H1 (cell line): Measurements from ENCODE around the gene HOATZ. TPM values are rescaled to one million over a fixed set of nuclear protein-coding genes. Genes with fewer than 3 reads are reported as not detected.

Experiments used
- CTCF ChIA-PET: fragments of 300-600 bp; sonication (Branson Sonifier 250); formaldehyde crosslinking; loops from one replicate; lab custom pipeline; 2021; ENCODE audit not compliant: partially characterized antibody; lab: Charles Lee
- POLR2A ChIA-PET: fragments of 300-600 bp; sonication (Branson Sonifier 250); formaldehyde crosslinking; loops from one replicate; lab custom pipeline; 2021; ENCODE audit warnings: inconsistent platforms; ENCODE audit not compliant: partially characterized antibody; lab: Charles Lee
- DNase-seq, 2 experiments: peaks; one replicate each; pipeline versions ENCODE4 v3.0.0 to v3.0.0-alpha.2; 2010 to 2022; ENCODE audit warnings: low spot score in 2 of 2, low read depth in 1 of 2, mixed read lengths in 1 of 2
- FAIRE-seq: peaks from 2 replicates; lab custom pipeline; 2011; peaks lifted over from hg19 to GRCh38; lab: Jason Lieb, UNC
- H2AFZ ChIP-seq: 2 replicates; pipeline ENCODE4 v1.8.1; 2012; ENCODE audit warnings: low read length, inconsistent platforms
- H2AK5ac ChIP-seq: 2 replicates; pipeline ENCODE4 v1.6.1; 2013; ENCODE audit warnings: low read depth, low read length
- H2BK120ac ChIP-seq: replicated peaks from 2 replicates; pipeline ENCODE3; 2013; ENCODE audit warnings: low read depth, low read length, inconsistent platforms
- H2BK12ac ChIP-seq: 2 replicates; pipeline ENCODE4 v1.6.1; 2013; ENCODE audit warnings: low read depth, low read length
- H2BK15ac ChIP-seq: 2 replicates; pipeline ENCODE4 v1.6.1; 2013; ENCODE audit warnings: low read length
- H2BK20ac ChIP-seq: 2 replicates; pipeline ENCODE4 v1.6.1; 2013; ENCODE audit warnings: low read length
- H2BK5ac ChIP-seq: 2 replicates; pipeline ENCODE4 v1.6.1; 2013; ENCODE audit warnings: low read depth, low read length
- H3K14ac ChIP-seq: 2 replicates; pipeline ENCODE4 v1.6.1; 2013; ENCODE audit warnings: inconsistent platforms; ENCODE audit not compliant: insufficient read length
- H3K18ac ChIP-seq: 2 replicates; pipeline ENCODE4 v1.6.1; 2013; ENCODE audit warnings: low read length; ENCODE audit errors: extremely low read depth
- H3K23ac ChIP-seq: 2 replicates; pipeline ENCODE4 v1.6.1; 2013; ENCODE audit warnings: inconsistent platforms; ENCODE audit not compliant: insufficient read length
- H3K23me2 ChIP-seq: 2 replicates; pipeline ENCODE4 v1.6.1; 2013; ENCODE audit warnings: low read depth, low read length
- H3K27ac ChIP-seq: 2 replicates; pipeline ENCODE4 v1.6.1; 2011; ENCODE audit warnings: low read depth, low read length, inconsistent platforms
- H3K27me3 ChIP-seq, 4 experiments: replicated peaks in 1 of 4; 1 replicate in 1 of 4; 2 replicates in 3 of 4; pipeline versions ENCODE4 v1.6.1 to v1.8.1; 2011 to 2013; ENCODE audit warnings: low read length in 3 of 4, mild to moderate bottlenecking in 3 of 4, inconsistent platforms in 2 of 4, mixed read lengths in 2 of 4, moderate library complexity in 1 of 4; ENCODE audit not compliant: control insufficient read depth in 3 of 4, insufficient read depth in 3 of 4; ENCODE audit errors: extremely low read depth in 1 of 4
- H3K36me3 ChIP-seq, 4 experiments: 2 replicates each; pipeline versions ENCODE4 v1.6.1 to v1.8.1; 2011 to 2013; ENCODE audit warnings: mild to moderate bottlenecking in 4 of 4, low read length in 3 of 4, moderate library complexity in 2 of 4, control low read depth in 1 of 4, inconsistent platforms in 1 of 4; ENCODE audit not compliant: insufficient read depth in 4 of 4, control insufficient read depth in 2 of 4
- H3K4ac ChIP-seq: replicated peaks from 2 replicates; pipeline ENCODE3; 2013; ENCODE audit warnings: low read length, low read depth, mixed read lengths, inconsistent platforms; ENCODE audit not compliant: insufficient read length
- H3K4me1 ChIP-seq, 4 experiments: replicated peaks in 1 of 4; 1 replicate in 1 of 4; 2 replicates in 3 of 4; pipeline versions ENCODE4 v1.6.1 to v1.8.1; 2011 to 2013; ENCODE audit warnings: low read length in 3 of 4, inconsistent platforms in 2 of 4, mixed read lengths in 1 of 4; ENCODE audit not compliant: insufficient read depth in 4 of 4, control insufficient read depth in 3 of 4
- H3K4me2 ChIP-seq, 2 experiments: 2 replicates each; pipeline versions ENCODE4 v1.6.1 to v1.8.1; 2011 to 2013; ENCODE audit warnings: low read depth in 2 of 2, low read length in 2 of 2, control low read depth in 1 of 2, inconsistent platforms in 1 of 2, mild to moderate bottlenecking in 1 of 2; ENCODE audit not compliant: insufficient read depth in 1 of 2
- H3K4me3 ChIP-seq, 4 experiments: fragments of 200-600, 300-600 bp in 1 of 4; sonication (generic), shearing (Covaris generic), sonication (Bioruptor Twin) in 1 of 4; 2 replicates each; pipeline versions ENCODE4 v1.5.1 to v1.8.1; 2011 to 2016; ENCODE audit warnings: low read length in 4 of 4, low read depth in 3 of 4, control low read depth in 2 of 4, inconsistent platforms in 2 of 4, mild to moderate bottlenecking in 2 of 4, mixed read lengths in 1 of 4, moderate library complexity in 1 of 4; ENCODE audit not compliant: insufficient read depth in 2 of 4; ENCODE audit errors: extremely low read depth in 1 of 4
- H3K56ac ChIP-seq: replicated peaks from 2 replicates; pipeline ENCODE3; 2013; ENCODE audit warnings: low read depth, mild to moderate bottlenecking, mixed read lengths, low read length, inconsistent platforms; ENCODE audit not compliant: insufficient read length
- H3K79me1 ChIP-seq: 2 replicates; pipeline ENCODE4 v1.6.1; 2013; ENCODE audit warnings: low read depth, low read length, control low read depth
- H3K79me2 ChIP-seq, 2 experiments: 2 replicates each; pipeline versions ENCODE4 v1.6.1 to v1.8.1; 2012 to 2013; ENCODE audit warnings: low read length in 2 of 2, mild to moderate bottlenecking in 2 of 2, inconsistent platforms in 1 of 2; ENCODE audit not compliant: insufficient read depth in 2 of 2, control insufficient read depth in 1 of 2
- H3K9ac ChIP-seq, 4 experiments: replicated peaks in 1 of 4; 1 replicate in 1 of 4; 2 replicates in 3 of 4; pipeline versions ENCODE4 v1.6.1 to v1.8.1; 2011 to 2013; ENCODE audit warnings: low read depth in 3 of 4, low read length in 3 of 4, control low read depth in 2 of 4, mild to moderate bottlenecking in 2 of 4, moderate library complexity in 2 of 4, inconsistent platforms in 1 of 4; ENCODE audit errors: extremely low read depth in 1 of 4
- H3K9me3 ChIP-seq, 2 experiments: 2 replicates each; pipeline versions ENCODE4 v1.6.1 to v1.8.1; 2012 to 2013; ENCODE audit warnings: mild to moderate bottlenecking in 2 of 2, moderate library complexity in 2 of 2, control low read depth in 1 of 2, inconsistent platforms in 1 of 2, low read depth in 1 of 2, low read length in 1 of 2, mixed read lengths in 1 of 2; ENCODE audit not compliant: insufficient read depth in 2 of 2
- H4K20me1 ChIP-seq, 2 experiments: replicated peaks in 1 of 2; 2 replicates each; pipeline versions ENCODE3 to v1.8.1; 2011 to 2013; ENCODE audit warnings: inconsistent platforms in 2 of 2, low read length in 2 of 2, mild to moderate bottlenecking in 1 of 2; ENCODE audit not compliant: insufficient read depth in 2 of 2, control insufficient read depth in 1 of 2
- H4K5ac ChIP-seq: 2 replicates; pipeline ENCODE4 v1.6.1; 2013; ENCODE audit warnings: low read length, low read depth, mixed read lengths, inconsistent platforms; ENCODE audit not compliant: insufficient read length
- H4K8ac ChIP-seq: 2 replicates; pipeline ENCODE4 v1.8.0; 2013; ENCODE audit warnings: mild to moderate bottlenecking, moderate library complexity, low read length, inconsistent platforms; ENCODE audit not compliant: insufficient read depth; ENCODE audit errors: extremely low read depth
- H4K91ac ChIP-seq: replicated peaks from 2 replicates; pipeline ENCODE3; 2013; ENCODE audit warnings: low read length, mixed read lengths, inconsistent platforms; ENCODE audit not compliant: insufficient read length
- CREB1 ChIP-seq: IDR thresholded peaks from 2 replicates; pipeline ENCODE4 v1.6.1; 2012; ENCODE audit warnings: inconsistent platforms
- RBBP5 ChIP-seq: IDR thresholded peaks from 2 replicates; pipeline ENCODE4 v1.7.1; 2012; ENCODE audit warnings: low read depth, mild to moderate bottlenecking, inconsistent platforms, low read length, moderate library complexity, borderline replicate concordance
- RNF2 ChIP-seq: fragments of 200-900, 300-1000 bp; sonication (generic); IDR thresholded peaks from 2 replicates; pipeline ENCODE4 v1.7.1; 2016; ENCODE audit warnings: borderline replicate concordance, low read depth, mild to moderate bottlenecking, antibody characterized with exemption, low read length; ENCODE audit not compliant: poor library complexity, severe bottlenecking; ENCODE audit errors: missing control alignments
- SUZ12 ChIP-seq: fragments of 200-600 bp; sonication (generic); IDR thresholded peaks from 2 replicates; pipeline ENCODE4 v1.6.1; 2012; ENCODE audit warnings: mild to moderate bottlenecking, inconsistent platforms, low read length, moderate library complexity, mixed read lengths
- YY1 ChIP-seq: IDR thresholded peaks from 2 replicates; pipeline ENCODE4 v1.6.1; 2011; ENCODE audit warnings: low read depth, mild to moderate bottlenecking, low read length
- WGBS, 2 experiments: shearing (Covaris generic) in 1 of 2; methylation state at CpG; one replicate each; pipeline versions ENCODE4 v1.1.6 to v1.1.7; 2013 to 2015; ENCODE audit warnings: low lambda C conversion rate in 2 of 2, mixed read lengths in 2 of 2, inconsistent platforms in 1 of 2, low coverage in 1 of 2, missing lambda C conversion rate in 1 of 2; ENCODE audit not compliant: insufficient replicate concordance in 2 of 2, insufficient coverage in 1 of 2, insufficient read length in 1 of 2; ENCODE audit errors: extremely low coverage in 1 of 2, missing lambda C conversion rate in 1 of 2; 5-methylcytosine and 5-hydroxymethylcytosine counted together
- polyA plus RNA-seq, 7 experiments: library from polyadenylated mRNA; depleted of rRNA in 3 of 7; stranded (reverse) in 5 of 7; unstranded in 2 of 7; fragments of >200 nt in 5 of 7; fragments of 200-250 nt in 2 of 7; gene quantifications; 1 replicate in 5 of 7; 2 replicates in 1 of 7; 4 replicates in 1 of 7; pipeline versions ENCODE4 v1.2.1 to v1.2.3, GENCODE V29; 2011 to 2013; ENCODE audit warnings: missing spikeins in 2 of 7, mixed read lengths in 2 of 7
- total RNA-seq: library from RNA; stranded (reverse); fragmentation: NEBNext Ultra II Directional; extraction: Animal tissue kit (Norgen Biotek cat#: 25700); gene quantifications from 2 replicates; pipeline ENCODE4 v1.2.1, GENCODE V29; 2021
- TF ChIP-seq, protein P1 (sequence below): IDR thresholded peaks from 2 replicates; pipeline ENCODE4 v1.6.1; 2011; ENCODE audit warnings: low read depth, mild to moderate bottlenecking, low read length; ENCODE audit not compliant: insufficient read depth

Gene HOATZ
- total and polyA plus RNA-seq, 2 of the 8 experiments (the other 6 are each of a cell fraction or from before 2014, with no cell fraction given) = not detected

DNA sequence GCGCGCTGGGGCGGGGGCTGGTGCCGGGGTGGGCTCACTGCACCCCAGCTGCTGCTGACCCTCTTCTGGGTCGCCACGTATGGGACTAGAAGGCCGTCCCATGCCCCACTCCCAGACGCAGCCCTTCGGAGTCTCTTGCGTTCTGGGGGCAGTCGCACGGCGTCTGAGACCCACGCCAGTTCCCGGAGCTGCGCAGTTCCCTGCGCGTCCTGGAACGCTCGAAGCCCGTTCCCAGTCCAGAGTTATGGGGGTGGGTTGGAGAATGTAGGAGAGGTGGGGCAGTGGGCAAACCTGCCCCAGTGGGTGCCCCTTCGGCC lies 26.3 kb downstream of the HOATZ start:
- H3K4me3 ChIP-seq = peak overlapping the region; percentile 55 to 76 (median 60)
- no peak overlapping the region for H2AK5ac ChIP-seq
- no peak overlapping the region for H2BK15ac ChIP-seq
- 0 out of 2 replicates have a peak overlapping the region, but pooled peaks have one; percentile 23 for H2BK12ac ChIP-seq
- 0 out of 2 replicates have a peak overlapping the region, but pooled peaks have one; percentile 21 for H3K18ac ChIP-seq
- H2BK120ac ChIP-seq = no peak overlapping the region
- no peak overlapping the region for H3K27ac ChIP-seq
- ChIA-PET CTCF (no interaction called here), POLR2A (interaction anchor here (1.2 to 1.8 kb wide), 4 partner anchors 9 to 86 kb away, joined by 3 to 4 read pairs (median 3); partner anchors contain the start of gene BTG4)
- H3K4me2 ChIP-seq = peak overlapping the region; percentile 95 to 97
- no peaks in the 10 kb centered on the region; a peak in 1 of 8 replicates for H3K36me3 ChIP-seq
- no peak overlapping the region for H3K56ac ChIP-seq
- H4K20me1 ChIP-seq = no peaks in the 10 kb centered on the region
- H3K4ac ChIP-seq = no peak overlapping the region
- TF ChIP-seq RBBP5 (peak; percentile 44), SUZ12 (0 out of 2 replicates have a peak, but pooled peaks have one; percentile 51), RNF2 (peak; percentile 11), YY1 (no peak), CREB1 (no peak)
- TF ChIP-seq, protein P1, sequence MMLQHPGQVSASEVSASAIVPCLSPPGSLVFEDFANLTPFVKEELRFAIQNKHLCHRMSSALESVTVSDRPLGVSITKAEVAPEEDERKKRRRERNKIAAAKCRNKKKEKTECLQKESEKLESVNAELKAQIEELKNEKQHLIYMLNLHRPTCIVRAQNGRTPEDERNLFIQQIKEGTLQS = no peak
- TF ChIP-seq, all 59 proteins: peak for 3
- H4K5ac ChIP-seq = no peak overlapping the region
- 1% methylated on average over 18 of the region's 22 CpGs; no CpG with 5 or more reads in 1 of the 2 experiments for WGBS, 2 experiments
- peak overlapping the region; percentile 88 for H4K8ac ChIP-seq
- H3K9ac ChIP-seq = 0 out of 7 replicates have a peak overlapping the region, but pooled peaks of 1 of the 4 experiments have one; percentile 6
- no peak overlapping the region for H2BK20ac ChIP-seq
- H3K23ac ChIP-seq = no peak overlapping the region
- H4K91ac ChIP-seq = no peak overlapping the region
- peaks cover 0 to 8% (median 6%) of the 10 kb centered on the region in 4 experiments; a peak in 6 of 7 replicates for H3K4me1 ChIP-seq
- no peaks in the 10 kb centered on the region for H3K79me1 ChIP-seq
- peak overlapping the region; percentile 92; the same call in 1 of the 2 replicates for H2AFZ ChIP-seq
- H3K23me2 ChIP-seq = peaks cover 12% of the 10 kb centered on the region; the same call in 1 of the 2 replicates
- peaks cover 0 to 3% of the 10 kb centered on the region in 2 experiments; a peak in 1 of 4 replicates for H3K9me3 ChIP-seq
- no peak for DNase-seq
- no peak overlapping the region for H2BK5ac ChIP-seq
- no peaks in the 10 kb centered on the region for H3K79me2 ChIP-seq
- peaks cover 9 to 43% (median 37%) of the 10 kb centered on the region in 4 experiments for H3K27me3 ChIP-seq
- H3K14ac ChIP-seq = no peak overlapping the region
- no peak for FAIRE-seq
